ENCODE measurements around the gene ACTR3.

ACTR3 gene

DNA sequence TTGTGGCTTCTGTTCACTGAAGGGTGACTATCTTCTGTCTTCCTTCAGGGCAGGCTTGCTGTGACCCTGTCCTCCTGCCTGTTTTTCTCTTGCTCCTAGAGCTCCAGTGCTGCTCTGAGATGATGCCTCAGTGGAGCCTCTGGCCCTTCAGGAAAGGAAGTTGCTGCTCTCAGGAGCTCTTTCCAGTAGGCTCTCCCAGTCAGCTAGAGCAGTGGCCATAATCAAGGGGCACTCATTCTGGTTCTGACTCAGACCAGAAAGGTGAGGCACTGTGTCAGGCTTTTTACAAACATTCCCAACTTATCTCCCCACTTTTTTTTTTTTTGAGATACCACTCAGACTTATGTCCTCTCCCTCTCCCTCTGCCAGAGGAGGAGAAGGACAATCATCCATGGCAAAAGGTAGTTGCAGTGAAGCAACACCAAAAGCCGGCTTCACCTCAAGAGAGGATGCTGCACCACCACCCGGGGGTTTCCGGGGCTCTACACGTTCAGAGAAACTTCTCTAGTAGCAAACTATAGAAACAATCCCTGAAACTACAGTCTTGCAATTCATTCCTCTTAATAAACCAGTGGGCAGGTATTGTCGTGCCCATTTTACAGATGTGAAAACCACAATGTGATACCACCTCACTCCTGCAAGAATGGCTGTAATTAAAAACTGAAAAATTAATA is 115.4 kb downstream of the ACTR3 start:
- no peak for FAIRE-seq

- FAIRE-seq: no peak
These were observed 116.6 kb downstream of the ACTR3 start for GRCh38 chr2:114006460-114006859.

DNA sequence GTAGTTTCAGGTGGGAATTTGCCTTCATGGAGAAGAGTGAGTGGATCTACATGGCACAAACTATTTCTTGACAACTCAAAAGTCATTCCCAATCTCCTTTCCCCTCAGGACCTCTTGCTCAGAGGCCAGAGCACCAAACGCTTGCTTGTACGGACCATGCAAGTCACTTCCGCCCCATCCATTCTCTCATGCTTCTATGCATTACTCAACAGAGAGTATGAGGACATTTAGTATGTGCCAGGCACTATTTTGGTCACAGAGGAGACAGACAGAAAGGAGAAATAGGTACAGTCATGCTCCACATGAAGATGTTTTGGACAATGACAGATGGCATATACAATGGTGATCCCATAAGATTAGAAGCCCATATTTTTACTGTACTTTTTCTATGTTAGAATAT is 117.5 kb downstream of the ACTR3 start:
- no peak for FAIRE-seq

DNA sequence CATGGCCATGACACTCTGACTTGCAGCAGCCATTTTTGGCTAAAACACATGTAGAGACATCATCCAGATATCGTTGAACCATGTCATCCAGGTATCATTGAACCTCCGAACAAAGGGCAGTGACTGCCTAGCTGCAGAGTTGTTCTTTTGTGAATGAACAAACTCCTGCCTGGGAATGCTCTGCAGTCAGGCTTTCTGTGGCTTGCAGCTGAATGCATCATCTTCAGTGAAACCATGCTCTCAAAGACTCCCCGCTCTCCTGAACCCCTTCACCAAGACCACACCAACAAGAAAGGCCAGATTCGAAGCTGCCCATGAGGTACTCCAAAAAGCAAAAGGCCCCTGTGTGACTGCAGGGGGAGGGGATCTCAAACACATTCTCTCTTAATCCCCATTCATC is 118.8 kb downstream of the ACTR3 start:
- FAIRE-seq: no peak

DNA sequence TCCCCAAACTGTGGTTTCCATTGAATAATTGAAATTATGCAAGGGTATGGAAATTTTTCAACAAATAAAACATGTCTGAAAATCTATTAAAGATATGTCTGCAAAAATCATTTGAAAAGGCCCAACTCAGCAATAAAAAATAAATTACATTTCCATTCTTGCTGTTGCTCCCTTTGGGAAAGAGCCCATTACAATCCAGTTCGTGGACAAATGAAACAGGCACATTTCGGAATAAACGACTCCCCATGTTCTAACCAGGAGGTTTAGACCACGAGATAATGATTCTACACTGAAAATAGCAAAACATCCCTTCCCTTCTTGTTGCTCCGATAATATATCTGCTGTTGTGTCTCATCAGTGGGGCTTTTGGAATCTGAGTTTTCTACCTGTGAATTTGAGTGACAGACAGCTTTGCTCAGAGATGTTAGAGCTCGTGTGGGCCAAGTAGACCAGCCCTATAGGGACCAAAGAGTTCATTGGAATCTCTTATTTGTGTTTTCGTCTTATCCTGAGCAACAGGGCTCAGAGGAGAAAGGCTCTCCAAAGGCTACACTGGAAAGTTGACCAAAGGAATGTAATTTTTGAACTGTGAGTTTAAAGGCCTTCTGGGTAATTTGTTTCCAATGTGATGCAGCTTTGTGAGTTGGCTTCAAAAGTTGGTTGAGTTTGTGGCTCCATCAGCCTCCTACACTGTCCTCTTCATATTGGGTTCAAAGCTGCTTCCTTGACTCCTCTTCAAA is 119.5 kb downstream of the ACTR3 start:
- FAIRE-seq: no peak

DNA sequence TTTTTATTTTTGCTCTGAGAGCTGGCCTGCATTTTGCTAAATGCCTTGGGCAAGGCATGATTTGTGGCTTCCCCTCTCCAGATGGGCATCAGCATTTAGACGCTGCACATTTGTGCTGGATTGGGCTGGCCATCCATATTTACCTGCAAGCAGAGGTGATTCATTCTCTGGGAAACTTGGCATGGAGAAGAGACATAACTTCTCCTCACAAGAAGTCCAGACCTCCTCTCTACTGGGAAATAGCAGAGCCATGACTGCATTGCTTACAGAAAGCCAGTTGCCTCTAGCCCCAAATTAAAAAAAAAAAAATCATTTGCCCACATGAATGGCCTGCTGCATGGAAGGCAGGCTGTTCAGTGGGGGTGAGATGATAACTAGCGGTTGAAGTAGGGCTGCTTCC is 120.1 kb downstream of the ACTR3 start:
- no peak for FAIRE-seq

DNA sequence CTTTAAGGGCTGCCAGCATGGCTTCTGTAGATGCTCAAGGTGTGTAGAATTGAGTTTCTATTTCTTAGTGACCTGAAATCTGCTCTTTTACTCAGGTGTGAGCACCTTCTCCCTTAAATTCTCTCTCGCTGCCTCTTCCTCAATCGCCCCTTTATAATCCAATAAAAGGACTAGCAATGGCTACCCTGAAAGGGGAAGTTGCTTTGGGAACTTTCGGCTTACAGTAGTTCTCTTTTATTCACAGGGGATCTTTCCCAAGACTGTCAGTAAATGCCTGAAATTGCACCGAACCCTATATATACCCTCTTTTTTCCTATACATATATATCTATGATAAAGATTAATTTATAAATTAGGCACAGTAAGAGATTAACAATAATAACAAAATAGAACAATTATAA is 121.8 kb downstream of the ACTR3 start:
- no peak for FAIRE-seq

All from endometrium (tissue), 2 donors.